ENCODE measurements around the gene MYO1F.
"Not testable (repeated sequence)": the region's sequence is repeated elsewhere in the genome, so short reads cannot be mapped to it uniquely, and the experiment has no call there.

Gene MYO1F

GRCh38 chr19:8561075-8561764, 16.0 kb downstream of the MYO1F start:
- no peak for DNase-seq

GRCh38 chr19:8558325-8558724, 18.9 kb downstream of the MYO1F start:
- no peak for DNase-seq

GRCh38 chr19:8557642-8558238, 19.5 kb downstream of the MYO1F start:
- DNase-seq, result no peak

DNA sequence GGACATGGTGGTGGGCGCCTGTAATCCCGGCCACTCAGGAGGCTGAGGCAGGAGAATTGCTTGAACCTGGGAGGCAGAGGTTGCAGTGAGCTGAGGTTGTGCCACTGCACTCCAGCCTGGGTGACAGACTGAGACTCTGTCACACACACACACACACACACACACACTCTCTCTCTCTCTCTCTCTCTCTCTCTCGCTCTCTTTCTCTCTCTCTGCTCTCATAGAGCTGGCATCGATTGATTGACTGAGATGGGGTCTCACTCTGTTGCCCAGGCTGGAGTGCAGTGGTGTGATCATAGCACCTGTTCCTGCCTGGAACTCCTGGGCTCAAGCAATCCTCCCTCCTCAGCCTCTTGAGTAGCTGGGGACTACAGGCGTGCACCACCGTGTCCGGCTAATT, 23.5 kb downstream of the MYO1F start:
- not testable (repeated sequence) for DNase-seq

DNA sequence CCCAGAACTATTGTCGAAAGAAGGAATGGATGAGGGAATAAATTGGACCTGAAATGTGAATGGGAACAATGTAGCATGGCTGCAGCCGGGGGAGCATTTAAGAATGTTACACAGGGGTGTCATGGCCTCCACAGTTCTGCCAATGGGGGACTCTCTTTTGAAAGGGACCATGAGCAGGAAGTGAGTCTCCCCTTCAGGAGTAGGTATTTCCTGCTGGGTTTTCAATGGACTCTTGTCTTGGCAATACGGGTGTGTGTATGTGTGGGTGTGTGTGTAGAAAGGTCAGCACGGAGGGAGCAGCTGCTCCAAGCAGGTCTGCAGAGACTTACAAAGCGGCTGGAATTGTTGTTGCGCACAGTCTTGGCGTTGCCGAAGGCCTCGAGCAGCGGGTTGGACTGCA, 24.4 kb downstream of the MYO1F start:
- peak; percentile 36 for DNase-seq

- DNase-seq, result no peak
Observed at GRCh38 chr19:8550070-8550469, 27.2 kb downstream of the MYO1F start.

- DNase-seq, result no peak
Observed at GRCh38 chr19:8545743-8546142, 31.5 kb downstream of the MYO1F start.

GRCh38 chr19:8544168-8544567, 33.1 kb downstream of the MYO1F start:
- DNase-seq, result no peak

- no peak for DNase-seq
Observed at GRCh38 chr19:8539621-8540149, 37.6 kb downstream of the MYO1F start.

GRCh38 chr19:8537099-8537498, 40.1 kb downstream of the MYO1F start:
- no peak for DNase-seq

DNA sequence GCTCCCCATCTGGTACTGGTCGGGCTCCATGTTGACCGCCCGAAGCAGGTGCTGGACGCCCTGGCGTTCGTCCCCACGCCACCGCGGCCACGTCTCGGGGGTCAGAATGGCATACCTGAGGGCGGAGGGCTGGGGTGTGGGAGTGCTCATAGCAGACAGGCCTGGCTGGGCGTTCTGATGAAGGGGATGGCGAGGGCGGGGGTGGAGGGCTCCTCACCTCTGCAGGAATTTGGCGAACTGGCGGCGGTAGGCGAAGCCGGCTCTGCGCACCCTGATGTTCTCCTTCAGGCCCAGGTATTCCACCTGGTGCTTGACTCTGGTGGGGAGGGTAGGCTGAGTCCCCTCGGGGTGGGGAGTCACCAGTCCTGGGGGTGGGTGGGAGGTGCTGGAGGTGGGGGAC, 41.0 kb downstream of the MYO1F start:
- no peak for DNase-seq

DNA sequence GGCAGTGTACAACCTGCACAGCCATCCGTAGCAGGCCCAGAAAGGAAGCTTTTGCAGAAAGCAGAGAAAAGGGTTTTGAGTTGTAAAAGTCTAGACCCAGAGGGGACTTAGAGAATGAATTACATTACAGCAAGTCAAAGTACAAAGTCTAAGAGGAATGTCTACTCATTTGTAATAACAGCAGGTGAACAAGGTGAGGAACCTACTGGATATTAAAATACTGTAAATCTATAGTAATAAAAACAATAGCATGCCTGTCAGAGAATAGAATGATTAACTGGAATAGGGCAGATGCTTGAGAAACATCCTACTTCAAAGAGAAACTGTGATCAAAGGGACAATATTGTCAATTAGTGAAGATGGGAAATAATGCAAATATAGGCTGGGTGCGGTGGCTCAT, 45.0 kb downstream of the MYO1F start:
- no peak for DNase-seq

DNA sequence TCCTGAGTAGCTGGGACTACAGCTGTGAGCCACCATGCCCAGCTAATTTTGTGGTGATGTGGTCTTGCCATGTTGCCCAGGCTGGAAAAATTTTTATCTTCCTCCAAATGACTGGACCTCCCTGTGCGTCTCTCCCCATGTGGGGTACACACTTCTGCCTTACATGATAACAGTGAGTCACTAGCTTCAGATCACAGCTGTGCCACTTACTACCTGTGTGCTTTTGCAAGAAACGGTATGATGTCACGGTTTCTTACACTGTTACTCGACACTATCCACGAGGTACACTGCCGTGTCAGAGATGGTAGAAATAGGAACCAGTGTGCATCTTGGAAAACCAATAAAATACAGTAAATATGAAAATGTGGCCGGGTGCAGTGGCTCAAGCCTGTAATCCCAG, 45.8 kb downstream of the MYO1F start:
- DNase-seq, result no peak

DNA sequence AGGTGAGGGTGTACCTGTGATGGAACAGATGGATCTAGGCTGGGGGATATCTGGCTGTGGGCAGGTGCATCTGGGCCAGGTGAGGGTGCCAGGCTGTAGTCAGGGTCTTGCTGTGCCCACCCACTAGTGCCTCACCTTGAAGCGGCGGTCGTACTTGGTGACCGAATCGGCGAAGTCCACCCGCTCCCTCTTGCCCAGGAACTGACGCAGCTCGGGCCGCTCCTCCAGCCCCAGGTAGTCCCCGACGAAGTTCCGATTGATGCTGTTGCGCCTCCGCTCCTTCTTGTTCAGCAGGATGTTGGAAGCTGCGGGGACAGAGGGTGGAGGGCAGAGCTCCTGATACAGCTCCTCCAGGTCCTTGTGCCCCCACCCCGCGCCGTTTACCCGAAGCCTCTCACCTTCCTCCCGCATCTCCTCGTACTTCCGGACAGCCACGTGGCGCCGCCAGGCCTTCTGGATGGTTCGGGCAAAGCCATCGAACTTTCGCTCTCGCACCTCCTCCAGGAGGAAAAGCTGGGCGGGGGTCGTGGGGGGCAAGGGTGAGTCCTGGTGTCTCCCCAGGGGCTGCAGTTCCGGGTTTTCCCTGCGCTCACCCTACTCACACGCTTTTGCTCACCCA, 47.1 kb downstream of the MYO1F start:
- DNase-seq, result no peak

- DNase-seq, result no peak
Observed at GRCh38 chr19:8529369-8530006, 47.8 kb downstream of the MYO1F start.

- no peak for DNase-seq
Observed at GRCh38 chr19:8528500-8528899, 48.7 kb downstream of the MYO1F start.

GRCh38 chr19:8526345-8527091, 50.7 kb downstream of the MYO1F start:
- DNase-seq, result peak; percentile 92

DNA sequence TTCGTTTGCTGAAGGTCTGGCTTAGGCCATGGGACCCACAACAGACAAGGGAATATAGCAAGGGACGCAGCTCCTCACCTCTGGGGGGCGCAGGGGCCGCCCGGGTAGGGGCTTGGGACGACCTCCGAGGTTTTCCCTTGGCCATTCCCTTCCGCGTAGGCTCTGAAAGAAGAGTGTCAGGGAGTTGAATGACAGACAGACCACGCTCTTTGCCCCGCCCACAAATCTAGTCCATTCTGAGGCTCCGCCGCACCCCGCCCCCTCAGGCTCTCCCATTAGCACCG, 51.9 kb downstream of the MYO1F start:
- no peak for DNase-seq

- no peak for DNase-seq
Observed at GRCh38 chr19:8519388-8519787, 57.9 kb downstream of the MYO1F start.

DNA sequence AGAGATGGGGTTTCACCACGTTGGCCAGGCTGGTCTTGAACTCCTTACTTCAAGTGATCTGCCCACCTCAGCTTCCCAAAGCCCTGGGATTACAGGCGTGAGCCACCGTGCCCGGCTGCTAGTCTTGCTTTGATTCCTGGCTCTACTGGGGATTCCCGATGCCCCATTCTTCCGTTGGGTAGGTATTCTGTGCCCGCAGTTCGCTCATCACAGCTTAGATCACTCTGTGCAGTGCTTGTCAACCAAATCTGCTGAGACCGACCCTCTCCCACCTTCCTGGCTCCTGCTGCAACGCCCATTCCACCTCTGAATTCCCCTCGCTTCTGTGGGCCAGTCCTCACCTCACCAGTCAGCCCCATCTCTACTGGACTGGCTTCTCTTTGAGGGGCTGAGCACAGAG, 58.7 kb downstream of the MYO1F start:
- no peak for DNase-seq

DNA sequence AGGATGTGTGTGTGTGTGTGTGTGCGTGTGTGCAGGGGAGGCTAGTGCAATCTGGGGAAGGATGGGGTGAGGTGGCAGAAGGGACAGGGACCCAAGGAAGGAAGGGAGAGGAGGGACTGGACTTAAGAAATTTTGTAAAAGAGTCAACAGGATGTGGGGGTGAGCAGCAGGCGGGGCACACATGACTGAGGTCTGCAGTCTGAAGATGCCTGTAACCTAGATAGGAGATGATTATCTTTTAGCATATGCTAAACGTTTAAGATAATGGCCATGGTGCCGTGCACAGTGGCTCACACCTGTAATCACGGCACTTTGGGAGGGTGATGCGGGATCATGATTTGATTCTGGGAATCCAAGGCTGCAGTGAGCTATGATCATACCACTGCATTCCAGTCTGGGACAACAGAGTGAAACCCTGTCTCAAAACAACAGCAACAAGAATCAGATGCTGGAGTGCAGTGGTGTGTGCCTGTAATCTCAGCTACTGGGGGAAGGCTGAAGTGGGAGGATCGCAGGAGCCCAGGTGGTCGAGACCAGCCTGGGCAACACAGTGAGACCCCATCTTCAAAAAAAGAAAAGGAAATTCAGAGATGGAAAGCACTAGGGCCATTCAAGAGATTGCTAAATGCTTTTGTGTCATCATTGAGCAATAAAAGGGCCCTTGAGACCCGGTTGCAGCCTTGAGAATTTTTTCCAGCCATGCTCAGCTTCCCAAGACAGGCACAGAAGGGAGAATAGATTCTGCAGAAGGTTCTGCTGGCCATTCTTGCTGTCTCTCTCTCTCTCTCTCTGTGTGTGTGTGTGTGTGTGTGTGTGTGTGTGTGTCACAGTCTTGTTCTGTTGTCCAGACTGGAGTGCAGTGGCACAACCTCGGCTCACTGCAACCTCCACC, 59.4 kb downstream of the MYO1F start:
- no peak for DNase-seq

DNA sequence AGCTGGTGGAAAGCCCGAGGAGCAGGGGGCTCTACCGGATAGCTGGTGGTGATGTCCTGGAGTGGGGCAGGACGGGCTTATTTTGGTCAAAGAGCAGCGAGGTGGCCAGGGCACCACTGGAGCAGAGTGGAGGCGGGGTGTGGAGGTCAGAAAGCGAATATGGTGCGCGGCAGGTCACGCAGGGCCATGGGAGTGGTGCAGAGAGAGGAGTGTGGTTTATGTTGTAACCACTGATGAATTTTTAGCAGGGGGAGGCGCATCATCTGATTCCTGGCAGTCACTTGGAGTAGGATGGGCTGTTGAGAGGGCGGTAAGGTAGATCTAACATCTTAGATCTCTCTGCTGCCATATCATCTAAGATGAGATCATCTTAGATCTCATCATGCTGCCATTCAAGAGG, 61.9 kb downstream of the MYO1F start:
- no peak for DNase-seq
